GM18870 (cell line): ENCODE measurements around the gene GPR155.
"Not testable (repeated sequence)": the region's sequence is repeated elsewhere in the genome, so short reads cannot be mapped to it uniquely, and the experiment has no call there.

Source experiments
- ATAC-seq: cut with Tn5 transposase; IDR thresholded peaks from one replicate; pipeline ENCODE4 v1.9.1; 2021; ENCODE audit warnings: moderate library complexity; ENCODE audit not compliant: unreplicated experiment

Gene GPR155

GRCh38 chr2:174439323-174439722 lies 47.5 kb downstream of the GPR155 start:
- ATAC-seq = no peak

- ATAC-seq = no peak
Observed at GRCh38 chr2:174438146-174438886, 48.5 kb downstream of the GPR155 start.

- no peak for ATAC-seq
Observed at GRCh38 chr2:174436351-174436750, 50.5 kb downstream of the GPR155 start.

GRCh38 chr2:174431902-174432301 lies 54.9 kb downstream of the GPR155 start:
- ATAC-seq = no peak

- no peak for ATAC-seq
Observed at GRCh38 chr2:174430066-174430465, 56.8 kb downstream of the GPR155 start.

DNA sequence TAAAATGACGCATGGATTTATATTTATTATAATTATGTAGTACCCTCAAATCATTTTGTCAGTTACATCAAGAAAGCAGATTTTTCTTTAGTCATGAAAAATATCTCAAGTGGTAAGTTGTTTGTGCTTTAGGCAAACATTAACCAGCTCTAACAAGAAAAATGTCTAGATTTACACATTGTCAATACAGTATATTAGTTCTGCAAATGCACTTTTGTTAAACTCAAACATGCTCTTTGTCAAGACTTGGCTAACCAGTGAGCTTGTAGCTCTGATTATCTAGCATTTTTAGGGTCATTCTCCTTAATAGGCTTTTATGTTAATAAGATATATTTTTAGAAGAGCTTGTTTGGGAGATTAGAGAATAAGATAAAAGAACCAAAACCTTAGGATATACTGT lies 58.6 kb downstream of the GPR155 start:
- ATAC-seq = no peak

DNA sequence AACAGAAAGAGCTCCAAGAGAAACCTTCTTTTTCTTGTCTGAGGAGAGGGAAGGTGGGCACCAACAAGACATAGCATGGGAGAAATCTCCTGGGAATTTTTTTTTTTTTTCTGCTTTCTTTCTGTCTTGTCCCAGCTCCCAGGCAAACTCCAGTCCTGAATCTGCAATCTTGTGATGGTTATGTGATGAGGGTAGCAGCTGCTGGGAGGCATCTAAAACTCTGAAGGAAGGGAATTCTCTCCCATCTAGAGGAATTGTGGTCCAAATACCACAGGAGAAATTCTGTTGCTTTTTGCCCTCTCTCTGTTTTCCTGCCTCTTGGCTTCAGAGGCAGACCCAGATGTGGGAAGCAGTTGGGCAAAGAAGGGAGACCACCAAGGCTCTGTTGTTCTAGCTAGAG lies 74.6 kb downstream of the GPR155 start:
- ATAC-seq = no peak

DNA sequence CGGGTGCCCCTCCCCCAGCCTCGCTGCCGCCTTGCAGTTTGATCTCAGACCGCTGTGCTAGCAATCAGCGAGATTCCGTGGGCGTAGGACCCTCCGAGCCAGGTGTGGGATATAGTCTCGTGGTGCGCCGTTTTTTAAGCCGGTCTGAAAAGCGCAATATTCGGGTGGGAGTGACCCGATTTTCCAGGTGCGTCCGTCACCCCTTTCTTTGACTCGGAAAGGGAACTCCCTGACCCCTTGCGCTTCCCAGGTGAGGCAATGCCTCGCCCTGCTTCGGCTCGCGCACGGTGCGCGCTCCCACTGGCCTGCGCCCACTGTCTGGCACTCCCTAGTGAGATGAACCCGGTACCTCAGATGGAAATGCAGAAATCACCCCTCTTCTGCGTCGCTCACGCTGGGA lies 76.8 kb downstream of the GPR155 start:
- ATAC-seq = not testable (repeated sequence)

DNA sequence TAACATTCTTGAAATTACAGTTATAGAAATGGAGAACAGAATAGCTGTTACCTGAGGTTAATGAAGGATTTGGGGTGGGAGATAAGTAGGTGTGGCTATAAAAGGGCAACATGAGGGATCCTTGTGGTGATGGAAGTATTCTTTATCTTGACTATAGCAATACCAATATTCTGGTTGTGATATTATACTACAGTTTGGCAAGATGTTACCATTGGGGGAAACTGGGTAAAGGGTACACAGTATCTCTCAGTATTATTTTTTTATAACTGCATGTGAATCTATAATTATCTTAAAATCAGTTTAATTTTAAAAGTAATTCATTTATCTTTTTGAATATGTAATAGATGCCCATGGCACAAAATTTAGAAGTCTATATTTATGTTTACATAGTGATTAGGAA lies 83.2 kb downstream of the GPR155 start:
- ATAC-seq = no peak

- no peak for ATAC-seq
Observed at GRCh38 chr2:174400853-174401252, 86.0 kb downstream of the GPR155 start.

GRCh38 chr2:174399171-174399570 lies 87.7 kb downstream of the GPR155 start:
- no peak for ATAC-seq

GRCh38 chr2:174397773-174398172 lies 89.1 kb downstream of the GPR155 start:
- ATAC-seq = no peak

DNA sequence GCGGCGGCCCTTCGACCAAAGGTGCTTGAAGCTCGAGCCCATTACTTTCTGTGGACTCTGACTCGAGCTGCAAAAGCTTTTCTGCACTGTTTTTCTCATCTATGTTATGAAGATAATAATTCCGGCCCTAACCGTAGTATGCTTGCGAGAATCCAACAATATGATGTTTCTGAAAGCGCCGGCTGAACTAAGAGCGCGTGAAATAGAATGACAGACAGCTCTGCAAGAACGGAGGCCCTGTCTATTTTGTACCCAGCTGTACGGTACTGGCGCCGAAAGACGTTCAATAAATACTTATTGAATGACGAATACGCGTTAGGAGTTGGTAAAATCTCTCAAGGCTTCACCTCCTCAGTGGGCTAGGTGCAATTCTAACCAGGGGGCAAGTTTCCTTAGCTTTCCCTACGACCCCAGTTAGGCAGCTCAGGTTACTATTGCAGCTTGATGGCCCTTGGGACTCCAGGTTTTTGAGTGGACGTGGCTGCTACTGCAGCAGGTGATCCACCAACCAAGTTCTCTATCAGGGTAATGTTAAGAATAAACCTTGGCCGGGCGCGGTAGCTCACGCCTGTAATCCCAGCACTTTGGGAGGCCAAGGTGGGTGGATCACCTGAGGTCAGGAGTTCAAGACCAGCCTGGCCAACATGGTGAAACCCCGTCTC lies 90.7 kb downstream of the GPR155 start:
- ATAC-seq = peak; percentile 22

- peak; percentile 91 for ATAC-seq
Observed at GRCh38 chr2:174395284-174395968, 91.4 kb downstream of the GPR155 start, which contains the start of gene SCRN3. Gene SCRN3 (plus strand): TSS chr2:174395730. CDS start chr2:174398284, 2,554 bp downstream.

- no peak for ATAC-seq
Observed at GRCh38 chr2:174392706-174393105, 94.1 kb downstream of the GPR155 start.

GRCh38 chr2:174390303-174390702 lies 96.5 kb downstream of the GPR155 start:
- ATAC-seq = not testable (repeated sequence)

DNA sequence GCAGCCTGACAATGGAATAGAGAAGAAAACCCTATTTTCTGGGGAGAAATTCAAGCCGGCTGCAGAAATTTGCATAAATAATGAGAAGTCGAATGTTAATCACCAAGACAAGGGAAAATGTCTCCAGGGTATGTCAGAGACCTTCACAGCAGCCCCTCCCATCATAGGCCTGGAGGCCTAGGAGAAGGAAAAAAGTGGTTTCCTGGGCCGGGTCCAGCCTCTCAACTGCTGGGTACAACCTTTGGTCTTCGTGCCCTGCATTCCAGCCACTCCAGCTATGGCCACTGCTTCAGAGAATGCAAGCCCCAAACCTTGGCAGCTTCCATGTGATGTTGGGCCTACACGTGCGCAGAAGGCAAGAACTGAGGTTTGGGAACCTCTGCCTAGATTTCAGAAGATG lies 97.3 kb downstream of the GPR155 start:
- no peak for ATAC-seq

- ATAC-seq = not testable (repeated sequence)
Observed at GRCh38 chr2:174388706-174389105, 98.1 kb downstream of the GPR155 start.

GRCh38 chr2:174385201-174385600 lies 101.6 kb downstream of the GPR155 start:
- ATAC-seq = no peak

GRCh38 chr2:174383796-174384195 lies 103.0 kb downstream of the GPR155 start:
- no peak for ATAC-seq
